Liver (tissue), 9 donors: ENCODE data around the gene ZNF43. TPM values are rescaled to one million over a fixed set of nuclear protein-coding genes. Genes with fewer than 3 reads are reported as not detected.

Experiments
- DNase-seq: peaks from one replicate; pipeline ENCODE4 v3.0.0-alpha.2; 2017; ENCODE audit warnings: low spot score
- H3K27ac ChIP-seq, 2 donors: one replicate each; pipeline ENCODE4 v1.7.0; 2013; ENCODE audit warnings: inconsistent platforms in 2 of 2, low read length in 2 of 2, control low read depth in 1 of 2, low read depth in 1 of 2, mild to moderate bottlenecking in 1 of 2
- H3K27me3 ChIP-seq, 4 donors: one replicate each; pipeline versions ENCODE4 v1.6.1 to v1.7.0; 2013; ENCODE audit warnings: low read length in 3 of 4, inconsistent platforms in 1 of 4, mild to moderate bottlenecking in 1 of 4, moderate library complexity in 1 of 4; ENCODE audit not compliant: control insufficient read depth in 4 of 4, insufficient read depth in 4 of 4
- H3K36me3 ChIP-seq, 4 donors: one replicate each; pipeline versions ENCODE4 v1.6.1 to v1.7.0; 2013; ENCODE audit warnings: low read length in 3 of 4, mild to moderate bottlenecking in 3 of 4, low read depth in 1 of 4, moderate library complexity in 1 of 4; ENCODE audit not compliant: control insufficient read depth in 4 of 4, insufficient read depth in 3 of 4
- H3K4me1 ChIP-seq, 4 donors: one replicate each; pipeline versions ENCODE4 v1.6.1 to v1.7.0; 2013; ENCODE audit warnings: low read length in 3 of 4, mild to moderate bottlenecking in 3 of 4, moderate library complexity in 1 of 4; ENCODE audit not compliant: control insufficient read depth in 4 of 4, insufficient read depth in 4 of 4
- H3K4me3 ChIP-seq, 3 donors: one replicate each; pipeline versions ENCODE4 v1.6.1 to v1.7.0; 2013; ENCODE audit warnings: low read length in 3 of 3, control low read depth in 1 of 3, low read depth in 1 of 3, mild to moderate bottlenecking in 1 of 3
- H3K9ac ChIP-seq, 2 donors: one replicate each; pipeline ENCODE4 v1.7.0; 2013; ENCODE audit warnings: low read length in 2 of 2, mild to moderate bottlenecking in 2 of 2, moderate library complexity in 2 of 2, control low read depth in 1 of 2, low read depth in 1 of 2
- H3K9me3 ChIP-seq, 4 donors: one replicate each; pipeline versions ENCODE4 v1.6.1 to v1.7.0; 2013; ENCODE audit warnings: low read length in 3 of 4; ENCODE audit not compliant: control insufficient read depth in 4 of 4
- CTCF ChIP-seq: fragments of 150-350 bp; IDR thresholded peaks from 2 replicates; pipeline ENCODE4 v1.5.1; 2017; ENCODE audit warnings: improper control_type of control experiment, low read depth, low read length; ENCODE audit not compliant: missing input control
- EGR1 ChIP-seq, 2 donors: IDR thresholded peaks; 2 replicates each; pipeline ENCODE4 v1.6.1; 2016 to 2018; ENCODE audit warnings: antibody characterized with exemption in 2 of 2, low read depth in 2 of 2
- FOXA2 ChIP-seq: IDR thresholded peaks from 2 replicates; pipeline ENCODE4 v1.6.1; 2016; ENCODE audit warnings: antibody characterized with exemption
- GABPA ChIP-seq, 2 donors: IDR thresholded peaks in 1 of 2; conservative IDR thresholded peaks in 1 of 2; 2 replicates each; pipeline ENCODE4 v1.6.1; 2016; ENCODE audit warnings: antibody characterized with exemption in 2 of 2, mild to moderate bottlenecking in 1 of 2, moderate library complexity in 1 of 2
- HNF4A ChIP-seq, 2 donors: conservative IDR thresholded peaks; 2 replicates each; pipeline ENCODE4 v1.6.1; 2016; ENCODE audit warnings: antibody characterized with exemption in 2 of 2, mild to moderate bottlenecking in 2 of 2
- HNF4G ChIP-seq: IDR thresholded peaks from 2 replicates; pipeline ENCODE4 v1.6.1; 2016; ENCODE audit warnings: antibody characterized with exemption
- JUND ChIP-seq, 2 donors: IDR thresholded peaks; 2 replicates each; pipeline ENCODE4 v1.6.1; 2016; ENCODE audit warnings: antibody characterized with exemption in 2 of 2
- MAX ChIP-seq: IDR thresholded peaks from 2 replicates; pipeline ENCODE4 v1.6.1; 2016; ENCODE audit warnings: antibody characterized with exemption
- NR2F2 ChIP-seq: IDR thresholded peaks from 2 replicates; pipeline ENCODE4 v1.6.1; 2016; ENCODE audit warnings: antibody characterized with exemption
- RAD21 ChIP-seq, 2 donors: IDR thresholded peaks; 2 replicates each; pipeline ENCODE4 v1.6.1; 2016; ENCODE audit warnings: antibody characterized with exemption in 2 of 2, mild to moderate bottlenecking in 2 of 2
- REST ChIP-seq: IDR thresholded peaks from 2 replicates; pipeline ENCODE4 v1.6.1; 2016; ENCODE audit warnings: antibody characterized with exemption, mild to moderate bottlenecking
- RXRA ChIP-seq, 2 donors: IDR thresholded peaks; 2 replicates each; pipeline ENCODE4 v1.6.1; 2017 to 2018; ENCODE audit warnings: antibody characterized with exemption in 2 of 2, mild to moderate bottlenecking in 1 of 2
- SP1 ChIP-seq: IDR thresholded peaks from 2 replicates; pipeline ENCODE4 v1.6.1; 2018; ENCODE audit warnings: antibody characterized with exemption, mild to moderate bottlenecking
- TAF1 ChIP-seq: conservative IDR thresholded peaks from 2 replicates; pipeline ENCODE4 v1.6.1; 2016; ENCODE audit warnings: antibody characterized with exemption, mild to moderate bottlenecking
- YY1 ChIP-seq: IDR thresholded peaks from 2 replicates; pipeline ENCODE4 v1.6.1; 2016; ENCODE audit warnings: antibody characterized with exemption, mild to moderate bottlenecking
- ZBTB33 ChIP-seq: IDR thresholded peaks from 2 replicates; pipeline ENCODE4 v1.6.1; 2016; ENCODE audit warnings: antibody characterized with exemption
- WGBS: extraction: QIAGEN DNeasy Blood & Tissue Kit; methylation state at CpG from one replicate; pipeline ENCODE4 v1.1.7; 2013; 5-methylcytosine and 5-hydroxymethylcytosine counted together
- polyA plus RNA-seq, 2 donors: library from polyadenylated mRNA; stranded (reverse) in 1 of 2; unstranded in 1 of 2; fragments of 200-250 nt in 1 of 2; fragments of >200 nt in 1 of 2; fragmentation: Nextera tagmentation in 1 of 2; extraction: Ambion mirVana in 1 of 2; gene quantifications; one replicate each; pipeline versions ENCODE4 v1.2.1 to v1.2.3, GENCODE V29; 2013 to 2015
- total RNA-seq, 2 donors: library from RNA; depleted of rRNA; stranded (reverse); fragments of >200 nt; gene quantifications; one replicate each; pipeline ENCODE4 v1.2.3, GENCODE V29; 2014
- donor health status: healthy.
- donor health status: healthy.
- donor health status: healthy.
- donor health status: healthy.
- donor health status: healthy.

Gene ZNF43
- total and polyA plus RNA-seq, 4 donors = 0.31 to 6.9 (median 1.7) TPM

GRCh38 chr19:21841488-21842097, 5.6 kb upstream of the ZNF43 start:
- Histone ChIP-seq H3K4me3 (no peak overlapping the region), H3K27me3 (no peaks in the 10 kb centered on the region), H3K9me3 (peaks cover 2 to 3% (median 2%) of the 10 kb centered on the region in 4 donors), H3K4me1 (no peaks in the 10 kb centered on the region), H3K36me3 (peaks cover 0 to 4% (median 2%) of the 10 kb centered on the region in 4 donors), H3K27ac (no peak overlapping the region), H3K9ac (no peak overlapping the region)
- DNase-seq = no peak
- no peak for TF ChIP-seq ZBTB33
- TF ChIP-seq JUND (IDR thresholded peaks at IDR 0.05) = no peak
- 40% methylated on average over 1 of the region's 1 CpG for WGBS

GRCh38 chr19:21841081-21841480, 5.1 kb upstream of the ZNF43 start:
- TF ChIP-seq RXRA (IDR thresholded peaks at IDR 0.05) (no peak), GABPA (IDR thresholded peaks at IDR 0.05 in 1 of 2, conservative IDR thresholded peaks at IDR 0.05 in 1 of 2) (no peak), JUND (IDR thresholded peaks at IDR 0.05) (no peak), REST (no peak), YY1 (no peak), CTCF (no peak), TAF1 (no peak), HNF4G (no peak), SP1 (no peak), RAD21 (IDR thresholded peaks at IDR 0.05) (no peak), ZBTB33 (no peak), MAX (no peak), NR2F2 (no peak), FOXA2 (no peak), HNF4A (conservative IDR thresholded peaks at IDR 0.05) (no peak), EGR1 (IDR thresholded peaks at IDR 0.05; ENCODE audit: low read depth in 2 of 2) (no peak)
- 93% methylated on average over 5 of the region's 5 CpGs for WGBS
- no peak for DNase-seq
- H3K4me1 ChIP-seq = no peaks in the 10 kb centered on the region
- peaks cover 0 to 4% (median 2%) of the 10 kb centered on the region in 4 donors for H3K36me3 ChIP-seq
- H3K4me3 ChIP-seq = no peak overlapping the region
- H3K27ac ChIP-seq = no peak overlapping the region
- no peaks in the 10 kb centered on the region for H3K27me3 ChIP-seq
- peaks cover 2 to 3% (median 2%) of the 10 kb centered on the region in 4 donors for H3K9me3 ChIP-seq
- H3K9ac ChIP-seq = no peak overlapping the region
